Raji (cell line): Measurements from ENCODE around the gene LDB3.

Experiments used
- POLR2A ChIP-seq: IDR thresholded peaks from 2 replicates; pipeline ENCODE4 v1.6.1; 2011; ENCODE audit warnings: low read depth, low read length, control low read depth; ENCODE audit not compliant: insufficient read depth

The LDB3 gene

DNA sequence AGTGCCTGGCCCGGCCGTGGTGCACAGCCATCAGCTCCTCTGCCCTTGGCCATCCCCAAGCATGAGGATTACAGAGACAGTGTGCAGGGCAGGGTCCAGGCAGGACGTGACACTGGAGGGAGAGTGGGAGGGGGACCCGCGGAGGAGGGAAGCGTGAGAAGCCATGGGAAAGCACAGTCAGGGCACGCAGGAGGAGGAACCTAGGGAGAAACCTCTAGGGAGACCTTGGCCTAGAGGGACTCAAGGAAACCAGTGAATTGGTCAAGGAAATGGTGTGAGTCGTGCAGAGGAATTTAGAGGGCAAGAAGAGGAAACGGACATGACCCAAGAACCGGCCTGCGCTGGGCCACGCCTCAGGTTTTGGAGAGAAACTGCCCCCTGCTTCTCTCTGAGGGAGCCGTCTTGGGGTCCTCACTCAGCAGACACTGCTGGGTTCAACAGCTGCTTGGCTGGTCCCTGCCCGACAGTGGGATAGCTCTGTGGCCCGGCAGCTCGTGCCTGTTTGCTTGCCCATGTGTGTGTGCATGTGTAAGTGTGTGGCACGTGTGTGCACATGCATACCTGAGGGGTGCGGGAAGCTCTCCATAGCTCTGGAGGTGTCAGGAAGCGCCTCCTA lies 10.8 kb upstream of the LDB3 start:
- no peak for TF ChIP-seq POLR2A

GRCh38 chr10:86658261-86658741 lies 10.0 kb upstream of the LDB3 start:
- TF ChIP-seq POLR2A = no peak

DNA sequence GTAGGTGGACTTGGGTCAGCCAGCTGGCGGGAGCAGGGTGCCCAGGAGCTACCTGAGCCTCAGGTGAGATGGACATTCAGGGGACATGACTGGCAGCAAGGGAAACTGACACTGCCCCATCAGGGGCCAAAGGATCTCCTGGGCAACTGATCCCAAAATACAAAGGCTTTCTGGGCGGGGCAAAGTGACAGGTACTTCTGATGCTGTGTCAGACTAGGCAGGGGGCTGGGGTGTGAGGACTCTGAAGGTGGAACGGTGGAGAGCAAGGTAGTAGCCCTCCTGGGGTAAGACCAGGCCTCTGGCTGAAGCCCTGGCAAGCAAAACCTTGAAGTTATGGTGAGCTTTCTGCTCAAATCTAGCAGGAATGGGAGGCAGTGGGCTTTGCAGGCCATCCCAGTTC lies 9.6 kb upstream of the LDB3 start:
- no peak for TF ChIP-seq POLR2A

- no peak for TF ChIP-seq POLR2A
Measured at GRCh38 chr10:86659161-86659691, 9.1 kb upstream of the LDB3 start.

DNA sequence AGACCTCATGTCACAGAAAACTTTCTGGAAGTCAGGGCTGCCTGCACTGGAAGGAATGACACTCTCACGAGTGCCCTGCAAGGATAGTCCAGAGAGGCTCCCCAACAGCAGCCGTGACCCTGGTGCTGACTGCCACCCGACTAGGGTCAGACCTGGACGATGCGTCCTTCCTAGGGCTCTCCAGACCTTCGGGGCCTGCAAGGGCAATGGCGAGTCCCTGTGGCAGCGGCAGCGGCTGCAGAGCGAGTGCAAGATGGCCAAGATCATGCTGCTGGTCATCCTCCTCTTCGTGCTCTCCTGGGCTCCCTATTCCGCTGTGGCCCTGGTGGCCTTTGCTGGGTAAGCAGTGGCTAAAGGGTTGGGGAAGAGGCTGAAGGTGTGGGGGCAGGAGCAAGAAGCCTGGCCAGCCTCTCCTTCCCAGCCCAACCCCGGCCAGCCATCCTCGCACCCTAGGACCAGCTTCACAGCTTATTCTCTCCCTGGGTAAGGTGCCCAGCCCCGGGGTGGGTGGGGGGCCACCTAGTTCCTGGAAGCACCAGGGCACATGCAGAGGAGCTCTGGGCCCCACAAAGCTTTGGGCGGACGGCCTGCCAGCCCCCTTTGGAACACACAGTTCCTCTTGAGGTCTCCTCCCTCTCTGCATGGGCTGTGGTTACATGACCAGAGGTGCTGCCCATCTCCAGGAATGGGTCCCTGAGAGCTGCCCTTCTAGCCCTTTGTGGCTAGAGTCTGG lies 8.4 kb upstream of the LDB3 start:
- no peak for TF ChIP-seq POLR2A

- no peak for TF ChIP-seq POLR2A
Measured at GRCh38 chr10:86661161-86662025, 6.9 kb upstream of the LDB3 start.

GRCh38 chr10:86662186-86663045 lies 5.9 kb upstream of the LDB3 start:
- TF ChIP-seq POLR2A = no peak

GRCh38 chr10:86663046-86663345 lies 5.3 kb upstream of the LDB3 start:
- TF ChIP-seq POLR2A = no peak

GRCh38 chr10:86663576-86664339 lies 4.6 kb upstream of the LDB3 start:
- no peak for TF ChIP-seq POLR2A

GRCh38 chr10:86664341-86665217 lies 3.7 kb upstream of the LDB3 start:
- TF ChIP-seq POLR2A = no peak

GRCh38 chr10:86665218-86665607 lies 3.1 kb upstream of the LDB3 start:
- TF ChIP-seq POLR2A = no peak

DNA sequence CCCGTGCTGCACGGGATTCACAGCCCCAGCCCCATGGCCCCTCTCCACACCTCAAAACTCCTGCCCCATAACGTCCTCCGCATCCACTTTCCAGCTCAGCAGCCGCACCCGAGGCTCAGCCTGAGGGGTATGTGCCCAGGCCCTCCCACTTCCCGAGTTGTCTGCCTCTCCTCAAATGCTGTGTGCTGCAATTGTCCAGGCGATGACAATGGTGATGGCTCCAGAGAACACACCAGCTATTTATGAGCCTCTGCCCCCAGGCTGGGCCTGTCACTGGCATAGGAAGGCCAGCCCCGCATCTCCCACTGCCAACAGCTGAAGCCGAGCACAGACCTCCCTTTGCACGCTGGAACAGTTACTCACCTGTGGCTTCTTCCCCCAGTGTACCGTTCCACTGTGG lies 2.4 kb upstream of the LDB3 start:
- no peak for TF ChIP-seq POLR2A

GRCh38 chr10:86666538-86666937 lies 1.8 kb upstream of the LDB3 start:
- TF ChIP-seq POLR2A = no peak

DNA sequence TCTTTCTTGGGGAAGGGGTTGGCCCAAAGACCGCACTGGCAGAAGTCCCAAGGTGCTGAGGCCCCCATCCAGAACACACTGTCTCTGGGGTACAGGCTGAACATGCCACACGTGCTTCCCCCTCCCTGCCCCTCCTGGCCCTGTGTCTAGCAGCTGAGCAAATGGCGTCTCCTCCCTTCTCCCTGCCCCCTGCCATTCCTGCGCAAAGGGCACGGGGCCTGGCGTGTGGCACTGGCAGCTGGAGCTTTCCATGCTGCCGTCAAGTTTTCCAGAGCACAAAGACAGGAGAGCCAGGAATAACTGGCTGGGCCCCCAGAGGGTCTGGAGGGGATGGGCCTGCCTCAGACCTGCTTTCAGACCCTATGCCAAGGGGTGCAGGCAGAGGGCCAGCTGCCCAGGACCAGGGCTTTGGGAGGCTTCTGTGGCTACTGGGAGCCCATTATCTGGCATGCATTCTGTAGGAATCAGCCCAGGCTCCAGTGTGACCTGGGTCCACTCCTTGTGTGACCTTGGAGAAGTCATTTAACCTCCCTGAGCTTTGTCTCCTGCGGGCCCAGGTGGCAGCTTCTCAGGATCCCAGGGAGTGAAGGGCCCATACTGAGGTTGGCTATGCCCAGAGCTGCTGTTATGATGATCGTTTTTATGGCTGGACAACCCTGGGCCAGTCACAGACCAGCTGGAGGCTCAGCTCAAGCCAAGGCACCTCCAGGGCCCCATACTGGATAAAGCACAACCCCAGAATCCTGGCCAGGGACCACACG lies 710 bp upstream of the LDB3 start:
- TF ChIP-seq POLR2A = no peak
